Measurements from ENCODE around the gene NACC2. TPM values are rescaled to one million over a fixed set of nuclear protein-coding genes. Genes with fewer than 3 reads are reported as not detected.

The NACC2 gene
- total RNA-seq, 4 donors from 2014 or later = 71.4 to 209 (median 110) TPM

DNA sequence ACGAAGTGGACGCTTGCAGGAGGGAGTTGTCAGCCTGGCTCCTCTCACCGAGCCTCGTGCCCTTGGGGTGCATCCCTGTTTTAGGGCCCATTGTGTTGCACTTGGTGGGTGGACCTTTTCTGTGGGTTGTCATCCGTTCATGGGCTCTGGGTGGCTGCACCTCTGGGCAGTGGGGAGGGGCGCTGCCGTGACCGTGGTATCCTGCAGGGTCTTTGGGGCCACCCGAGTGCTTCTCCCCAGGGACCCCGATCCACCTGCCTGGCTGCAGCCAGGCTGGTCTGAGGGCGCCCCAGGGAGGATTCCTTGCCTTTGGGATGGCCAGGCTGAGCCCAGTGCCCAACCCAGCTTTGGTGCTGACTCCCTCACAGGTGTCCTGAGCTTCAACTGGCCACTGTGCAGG lies 92.9 kb downstream of the NACC2 start:
- ATAC-seq = no peak
- H3K27ac ChIP-seq = no peak overlapping the region
- H3K27me3 ChIP-seq = no peaks in the 10 kb centered on the region
- H3K9me3 ChIP-seq = no peaks in the 10 kb centered on the region
- peaks cover 0 to 36% (median 17%) of the 10 kb centered on the region in 3 donors for H3K4me1 ChIP-seq
- TF ChIP-seq CTCF (IDR thresholded peaks at IDR 0.05) (no peak), EP300 (IDR thresholded peaks at IDR 0.05) (no peak), POLR2A (IDR thresholded peaks at IDR 0.05) (no peak), POLR2AphosphoS5 (IDR thresholded peaks at IDR 0.05) (no peak)
- peaks cover 0 to 4% of the 10 kb centered on the region in 2 donors for H3K36me3 ChIP-seq
- H3K4me3 ChIP-seq = no peak overlapping the region
- WGBS, 2 donors (ENCODE audit: low coverage in 1 of 2) = 92% methylated on average over 4 of the region's 11 CpGs; no CpG with 5 or more reads in 1 of the 2 donors

GRCh38 chr9:136001231-136001630 lies 93.9 kb downstream of the NACC2 start:
- Histone ChIP-seq H3K9me3 (no peaks in the 10 kb centered on the region), H3K4me3 (no peak overlapping the region), H3K27ac (no peak overlapping the region), H3K4me1 (peaks cover 0 to 26% (median 17%) of the 10 kb centered on the region in 3 donors), H3K27me3 (no peaks in the 10 kb centered on the region), H3K36me3 (peaks cover 0 to under 1% of the 10 kb centered on the region in 2 donors)
- no peak for TF ChIP-seq POLR2AphosphoS5 (IDR thresholded peaks at IDR 0.05)
- TF ChIP-seq POLR2A (IDR thresholded peaks at IDR 0.05) = no peak
- no peak for TF ChIP-seq CTCF (IDR thresholded peaks at IDR 0.05)
- TF ChIP-seq EP300 (IDR thresholded peaks at IDR 0.05) = no peak
- ATAC-seq = no peak
- WGBS, 2 donors (ENCODE audit: low coverage in 1 of 2) = 57 to 90% methylated on average over 3 to 8 of the region's 18 CpGs

DNA sequence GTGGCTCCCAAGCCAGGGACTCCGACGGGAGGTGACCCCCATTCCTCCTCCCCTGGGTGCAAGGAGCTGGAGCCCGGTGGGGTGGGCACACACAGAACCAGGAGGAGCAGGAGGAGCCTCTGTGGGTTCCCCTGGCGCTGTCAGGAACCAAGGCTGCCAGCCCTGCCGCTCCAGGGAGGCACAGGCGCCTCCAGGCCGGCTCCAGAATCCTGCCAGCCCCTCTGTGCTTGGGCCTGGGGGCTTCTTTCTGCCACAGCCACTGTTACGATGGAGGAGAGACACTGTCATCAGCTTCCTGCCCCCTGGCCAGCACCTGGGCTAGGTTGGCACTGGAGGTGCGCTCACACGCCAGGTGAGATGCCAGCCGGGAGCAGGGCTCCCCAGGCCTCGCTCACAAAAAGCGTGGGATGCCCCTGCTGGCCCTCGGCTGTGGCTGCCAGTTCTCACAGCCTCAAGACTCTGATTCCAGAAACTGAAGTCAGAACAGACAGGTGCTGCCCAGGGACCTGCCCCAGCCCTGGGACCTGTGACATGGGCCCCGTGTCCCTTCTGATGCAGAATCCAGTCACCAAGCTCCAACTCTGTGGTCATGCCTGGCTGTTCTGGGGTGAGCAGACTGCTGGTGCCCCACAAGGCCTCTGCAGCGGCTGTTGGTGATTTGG lies 96.5 kb downstream of the NACC2 start:
- Histone ChIP-seq H3K27ac (no peak overlapping the region), H3K4me3 (no peak overlapping the region), H3K36me3 (no peaks in the 10 kb centered on the region), H3K4me1 (peaks cover 0 to 22% (median 11%) of the 10 kb centered on the region in 3 donors), H3K9me3 (no peaks in the 10 kb centered on the region), H3K27me3 (no peaks in the 10 kb centered on the region)
- TF ChIP-seq CTCF (IDR thresholded peaks at IDR 0.05) (no peak), POLR2A (IDR thresholded peaks at IDR 0.05) (no peak), EP300 (IDR thresholded peaks at IDR 0.05) (no peak), POLR2AphosphoS5 (IDR thresholded peaks at IDR 0.05) (no peak)
- ATAC-seq = no peak
- 75% methylated on average over 4 of the region's 16 CpGs; no CpG with 5 or more reads in 1 of the 2 donors for WGBS, 2 donors (ENCODE audit: low coverage in 1 of 2)

- Histone ChIP-seq H3K4me1 (peaks cover 0 to 22% (median 11%) of the 10 kb centered on the region in 3 donors), H3K36me3 (no peaks in the 10 kb centered on the region), H3K27ac (no peak overlapping the region), H3K9me3 (no peaks in the 10 kb centered on the region), H3K27me3 (no peaks in the 10 kb centered on the region), H3K4me3 (no peak overlapping the region)
- WGBS, 2 donors (ENCODE audit: low coverage in 1 of 2) = no CpG with 5 or more reads among the region's 10 CpGs
- no peak for ATAC-seq
- TF ChIP-seq POLR2AphosphoS5 (IDR thresholded peaks at IDR 0.05) (no peak), POLR2A (IDR thresholded peaks at IDR 0.05) (no peak), EP300 (IDR thresholded peaks at IDR 0.05) (no peak), CTCF (IDR thresholded peaks at IDR 0.05) (no peak)
Measured at GRCh38 chr9:135998016-135998380, 97.1 kb downstream of the NACC2 start.

Measured in gastroesophageal sphincter (tissue), 4 donors.